ENCODE results near the gene WFDC12. TPM values are rescaled to one million over a fixed set of nuclear protein-coding genes. Genes with fewer than 3 reads are reported as not detected.

The WFDC12 gene
- total RNA-seq, 1 donor = not detected

- TF ChIP-seq CTCF (IDR thresholded peaks at IDR 0.05; ENCODE audit: insufficient read depth, low read length) = peak; percentile 43
- no peak overlapping the region for H3K4me3 ChIP-seq (ENCODE audit: low read depth, low read length)
- DNase-seq (ENCODE audit: low read depth) = no peak
Observed at GRCh38 chr20:45111799-45112471, 12.3 kb downstream of the WFDC12 start.

DNA sequence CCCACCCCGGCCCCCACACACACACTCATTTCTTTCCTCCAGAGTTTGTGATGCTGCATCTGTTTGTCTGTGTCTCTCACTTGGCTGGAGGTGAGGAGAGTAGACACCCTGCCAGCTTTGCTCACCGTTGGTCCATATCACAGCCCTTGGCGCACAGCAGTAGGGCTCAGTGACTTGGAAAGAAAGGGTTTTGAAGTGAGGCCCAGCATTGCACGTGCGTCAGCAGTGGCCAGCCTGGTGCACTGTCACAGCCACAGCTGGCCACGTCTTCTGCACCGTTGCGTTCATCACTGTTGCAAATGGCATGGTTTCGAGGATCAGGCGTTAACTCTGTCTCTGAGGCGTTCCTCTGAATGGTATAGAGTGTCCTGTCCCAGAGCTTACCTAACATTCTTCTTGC is 13.0 kb downstream of the WFDC12 start:
- TF ChIP-seq CTCF (IDR thresholded peaks at IDR 0.05; ENCODE audit: insufficient read depth, low read length) = no peak
- no peak for DNase-seq (ENCODE audit: low read depth)
- no peak overlapping the region for H3K4me3 ChIP-seq (ENCODE audit: low read depth, low read length)

DNA sequence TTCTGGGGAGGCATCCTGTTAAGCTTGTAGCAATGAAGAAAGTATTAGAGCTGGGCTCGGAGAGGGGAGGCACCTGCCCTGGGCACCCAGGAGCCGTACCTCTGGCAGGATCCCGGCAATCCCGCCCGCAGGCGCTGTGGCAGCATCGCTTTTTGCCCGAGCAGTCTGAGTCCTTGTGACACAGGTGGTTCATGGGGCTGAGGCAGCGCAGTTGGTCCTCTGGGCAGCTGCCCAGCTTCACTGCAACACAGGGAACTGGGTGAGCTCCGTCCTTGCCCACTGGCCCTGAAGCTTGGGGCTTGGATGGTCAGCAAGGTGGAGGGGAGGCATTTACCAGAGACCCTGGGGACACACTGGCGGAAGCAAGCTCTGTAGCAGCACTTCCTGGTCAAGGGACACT is 14.0 kb downstream of the WFDC12 start:
- DNase-seq (ENCODE audit: low read depth) = no peak
- no peak for TF ChIP-seq CTCF (IDR thresholded peaks at IDR 0.05; ENCODE audit: insufficient read depth, low read length)
- no peak overlapping the region for H3K4me3 ChIP-seq (ENCODE audit: low read depth, low read length)

- no peak for DNase-seq (ENCODE audit: low read depth)
- no peak for TF ChIP-seq CTCF (IDR thresholded peaks at IDR 0.05; ENCODE audit: insufficient read depth, low read length)
- no peak overlapping the region for H3K4me3 ChIP-seq (ENCODE audit: low read depth, low read length)
Observed at GRCh38 chr20:45109634-45110033, 14.6 kb downstream of the WFDC12 start.

DNA sequence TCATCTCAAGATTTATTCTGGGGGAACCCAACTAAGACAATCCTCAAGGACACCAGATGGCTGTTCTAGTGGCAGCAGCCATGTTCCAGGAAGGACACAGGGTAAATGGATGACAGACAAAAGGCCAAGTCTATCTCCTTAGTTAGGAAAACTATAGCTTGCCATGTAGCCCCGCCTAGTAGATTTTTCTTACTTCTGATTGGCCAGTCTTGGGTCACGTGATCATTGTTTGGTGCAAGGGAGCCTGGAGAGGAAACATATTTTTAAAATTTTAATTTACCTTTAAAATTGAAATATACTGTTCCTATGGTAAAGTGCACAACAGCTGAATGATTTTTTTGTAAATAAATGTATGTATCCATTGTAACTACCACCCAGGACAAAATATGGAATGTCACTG is 18.9 kb downstream of the WFDC12 start:
- no peak overlapping the region for H3K4me3 ChIP-seq (ENCODE audit: low read depth, low read length)
- no peak for TF ChIP-seq CTCF (IDR thresholded peaks at IDR 0.05; ENCODE audit: insufficient read depth, low read length)
- no peak for DNase-seq (ENCODE audit: low read depth)

GRCh38 chr20:45104786-45105185 is 19.5 kb downstream of the WFDC12 start:
- no peak for TF ChIP-seq CTCF (IDR thresholded peaks at IDR 0.05; ENCODE audit: insufficient read depth, low read length)
- DNase-seq (ENCODE audit: low read depth) = peak; percentile 73
- no peak overlapping the region for H3K4me3 ChIP-seq (ENCODE audit: low read depth, low read length)

DNA sequence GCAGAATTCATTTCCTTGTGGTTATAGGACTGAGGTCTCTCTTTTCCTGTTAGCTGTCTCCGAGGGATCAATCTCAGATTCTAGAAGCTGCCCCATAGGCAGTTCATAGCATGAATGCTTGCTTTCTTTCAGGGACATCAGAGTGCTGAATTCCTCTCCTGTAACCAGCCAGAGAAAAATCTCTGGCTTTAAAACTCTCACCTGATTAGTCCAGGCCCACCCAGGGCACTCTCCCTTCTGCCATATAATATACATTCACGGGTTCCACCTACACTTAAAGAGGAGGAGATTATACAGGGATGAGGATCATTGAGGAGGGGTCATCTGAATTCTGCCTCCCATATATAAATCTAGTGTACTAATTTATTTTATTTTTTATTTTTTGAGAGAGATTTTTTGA is 21.2 kb downstream of the WFDC12 start:
- DNase-seq (ENCODE audit: low read depth) = no peak
- no peak overlapping the region for H3K4me3 ChIP-seq (ENCODE audit: low read depth, low read length)

More for the DNA sequence above, 21.2 kb downstream of the WFDC12 start:
- no peak for TF ChIP-seq CTCF (IDR thresholded peaks at IDR 0.05; ENCODE audit: insufficient read depth, low read length)

Measured in fibroblast of the aortic adventitia (primary cell).